GM04504 (cell line): ENCODE measurements around the gene LRRIQ4.
A peak's percentile ranks its signal among the peaks of the same experiment; 100 is the strongest.

Source experiments
- DNase-seq: peaks from one replicate; pipeline ENCODE4 v3.0.0-alpha.2; 2012; ENCODE audit warnings: low read depth

LRRIQ4 gene

DNA sequence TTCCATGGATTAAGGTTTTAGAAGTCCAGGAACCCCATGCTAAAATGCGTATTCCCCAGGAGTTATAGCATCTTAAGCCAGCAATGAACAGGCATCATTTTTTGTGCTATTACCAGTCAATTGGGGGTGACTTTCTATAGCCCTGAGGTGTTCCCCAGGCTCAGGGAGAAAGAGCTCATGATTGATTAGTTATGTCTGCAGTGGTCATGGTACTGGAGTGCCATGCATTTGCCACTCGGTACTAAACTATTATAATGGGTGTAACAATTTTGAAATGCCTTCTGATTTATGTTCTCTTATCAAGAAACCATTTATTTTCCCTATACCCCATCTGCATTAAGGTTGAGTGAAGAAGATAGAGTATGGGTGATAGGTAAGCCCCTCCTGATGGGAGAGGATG lies 45.1 kb downstream of the LRRIQ4 start:
- no peak for DNase-seq

DNA sequence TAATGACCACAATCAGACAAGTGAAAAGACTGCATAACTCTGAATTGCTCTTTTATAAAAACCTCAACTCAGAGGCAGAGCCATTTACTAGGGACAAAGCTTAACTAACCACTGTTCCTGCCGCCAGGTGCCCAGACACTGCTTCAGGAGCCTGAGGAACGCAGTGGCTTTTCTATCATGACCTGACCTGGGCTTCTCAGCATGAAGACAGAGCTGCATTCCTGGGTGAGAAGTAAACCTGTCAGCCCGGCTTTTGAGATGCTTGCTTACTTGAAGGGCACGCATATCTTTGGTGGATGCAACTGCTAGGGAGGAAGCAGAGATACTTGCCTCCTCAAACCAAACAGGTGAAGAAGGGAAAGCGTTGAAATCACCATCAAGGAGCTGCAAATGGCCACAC lies 49.2 kb downstream of the LRRIQ4 start:
- DNase-seq, result no peak

DNA sequence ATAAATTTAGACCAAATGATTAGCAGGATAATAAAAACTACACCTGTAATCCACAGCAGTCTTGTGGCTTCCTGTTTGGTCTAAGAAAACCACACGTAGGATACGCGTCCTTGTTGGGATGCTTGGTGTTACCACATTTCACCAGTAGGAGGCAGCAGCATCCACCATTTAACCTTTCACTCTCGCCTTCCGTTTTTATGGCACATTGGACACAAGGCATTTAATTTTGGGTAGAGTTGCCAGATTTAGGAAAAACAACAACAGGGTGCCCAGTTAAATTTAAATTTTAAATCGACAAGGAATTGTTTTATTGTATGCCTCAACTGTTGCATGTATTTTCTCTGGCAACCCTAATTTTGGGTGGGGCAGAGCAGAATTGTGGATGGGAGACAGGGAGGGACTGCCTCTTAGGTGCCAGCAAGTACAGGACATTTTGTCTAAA lies 50.8 kb downstream of the LRRIQ4 start:
- peak; percentile 39 for DNase-seq

DNA sequence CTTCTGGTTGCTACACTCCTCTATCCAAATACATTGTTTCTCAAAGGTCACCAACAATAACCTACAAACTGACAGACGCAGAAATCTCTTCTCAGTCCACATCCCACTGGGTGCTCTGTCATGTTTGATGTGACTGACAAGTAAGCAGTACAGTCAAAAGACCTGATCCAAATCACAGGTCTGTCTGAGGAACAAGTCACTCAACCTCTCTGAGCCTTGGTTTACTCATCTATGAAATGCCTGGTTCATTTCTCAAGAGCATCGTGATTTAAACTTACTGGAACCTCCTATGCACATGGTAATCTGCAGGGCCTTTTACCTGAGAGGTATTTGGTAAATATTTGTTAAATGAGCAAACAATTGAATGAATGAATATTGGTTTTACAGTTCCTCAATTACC lies 51.6 kb downstream of the LRRIQ4 start:
- DNase-seq, result no peak

DNA sequence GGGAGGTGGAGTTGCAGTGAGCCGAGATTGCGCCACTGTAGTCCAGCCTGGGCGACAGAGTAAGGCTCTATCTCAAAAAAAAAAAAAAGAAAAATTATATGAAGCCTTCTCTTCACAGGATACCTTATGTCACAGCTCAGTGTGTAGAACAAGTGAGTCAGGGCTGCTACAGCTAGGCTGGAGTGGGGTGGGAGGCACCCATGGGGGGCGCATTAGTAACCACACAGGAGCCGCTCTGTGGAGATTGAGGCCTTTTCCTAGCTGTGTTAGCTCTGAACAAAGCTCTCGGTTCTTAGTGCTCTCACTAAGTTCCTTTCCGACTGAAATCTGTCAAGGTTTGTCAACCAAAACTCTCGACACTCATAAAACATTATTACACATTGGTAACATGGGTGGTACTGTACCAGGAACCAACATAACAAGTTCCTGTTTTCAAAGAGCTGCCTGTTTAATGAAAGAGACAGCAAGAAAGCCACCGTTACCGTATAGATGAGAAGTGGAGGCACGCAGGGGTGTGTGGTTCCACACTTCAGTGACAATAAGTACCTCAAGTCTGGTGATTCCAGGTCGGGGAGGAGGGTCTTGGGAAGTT lies 52.6 kb downstream of the LRRIQ4 start:
- no peak for DNase-seq

DNA sequence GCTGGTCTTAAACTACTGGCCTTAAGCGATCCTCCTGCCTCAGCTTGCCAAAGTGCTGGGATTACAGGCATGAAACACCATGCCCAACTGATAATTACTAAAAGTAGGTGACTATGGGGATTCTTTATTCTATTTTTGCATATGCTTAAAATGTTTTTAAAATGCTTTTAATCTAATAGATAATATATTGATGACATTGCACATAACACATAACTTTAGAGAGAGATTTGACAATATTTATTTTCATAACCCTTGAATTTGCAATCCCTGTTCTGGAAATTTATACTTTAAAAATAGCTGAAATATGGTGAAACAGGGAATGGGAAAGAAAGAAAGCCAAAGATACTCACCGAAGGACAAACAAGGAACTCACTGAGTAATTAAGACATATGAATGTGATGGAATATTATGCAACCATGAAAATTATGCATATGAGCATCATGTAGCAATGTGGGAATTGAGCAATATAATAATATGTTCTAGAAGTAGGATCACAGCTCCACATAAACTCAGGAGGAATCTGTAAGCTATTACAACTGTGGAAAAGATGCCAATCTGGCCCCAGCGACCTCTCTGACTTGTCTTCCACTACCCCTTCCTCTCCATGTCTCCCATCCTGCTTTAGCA lies 55.0 kb downstream of the LRRIQ4 start:
- no peak for DNase-seq

DNA sequence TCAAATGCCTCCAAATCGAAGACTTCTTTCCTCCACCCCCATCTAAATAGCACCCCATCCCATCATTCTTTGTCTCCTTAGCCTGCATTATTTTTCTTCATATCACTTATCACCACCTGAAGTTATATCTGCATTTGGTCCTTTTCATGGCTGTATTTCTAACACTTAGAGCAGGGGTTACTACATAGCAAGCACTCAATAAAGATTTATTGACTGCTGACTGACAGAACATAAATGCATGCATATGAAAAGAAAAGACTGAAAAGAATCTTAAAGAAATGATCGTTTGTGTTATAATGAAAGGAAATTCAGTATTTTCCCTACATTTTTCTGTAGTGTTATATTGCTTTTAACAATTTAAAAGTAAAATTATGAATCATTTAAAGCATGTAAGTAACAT lies 55.7 kb downstream of the LRRIQ4 start:
- no peak for DNase-seq

DNA sequence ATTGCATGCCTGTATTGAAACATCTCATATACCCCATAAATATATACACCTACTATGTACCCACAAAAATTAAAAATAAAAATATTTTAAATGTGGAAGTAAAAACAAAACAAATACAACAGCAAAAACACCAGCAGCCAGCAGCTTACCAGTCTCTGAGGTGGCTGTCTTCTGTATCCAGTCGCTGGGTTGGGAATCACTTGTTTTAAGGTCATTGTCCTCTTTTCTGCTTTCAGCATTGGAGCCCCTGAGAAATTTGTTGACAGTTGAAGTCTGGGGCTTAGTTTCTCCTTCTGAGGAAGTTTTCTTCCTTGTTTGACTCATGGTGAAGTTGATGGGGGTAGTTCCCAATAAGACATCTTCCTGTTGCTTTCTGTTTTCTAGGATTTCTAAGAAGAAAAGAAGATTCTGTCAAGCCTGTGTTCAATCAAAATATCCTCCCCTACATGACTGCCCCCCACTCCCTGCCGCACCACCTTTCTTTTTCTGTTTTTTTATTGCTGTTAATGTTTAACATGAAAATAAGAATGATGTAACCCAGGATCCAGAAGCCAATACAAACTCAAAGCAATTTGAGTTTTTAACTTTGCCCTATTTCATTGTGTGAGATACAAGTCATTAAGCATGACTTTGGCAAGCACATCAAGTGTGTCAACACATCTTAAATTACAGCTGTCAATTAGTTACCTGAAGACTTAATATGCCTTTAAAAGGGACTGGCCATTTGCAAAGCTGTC lies 57.0 kb downstream of the LRRIQ4 start, which contains the start of gene LRRC31:
Gene LRRC31 (minus strand): TSS at position 452 of the 737 bp plus-strand sequence. CDS start 128 bp downstream, at position 324.
- DNase-seq, result no peak

DNA sequence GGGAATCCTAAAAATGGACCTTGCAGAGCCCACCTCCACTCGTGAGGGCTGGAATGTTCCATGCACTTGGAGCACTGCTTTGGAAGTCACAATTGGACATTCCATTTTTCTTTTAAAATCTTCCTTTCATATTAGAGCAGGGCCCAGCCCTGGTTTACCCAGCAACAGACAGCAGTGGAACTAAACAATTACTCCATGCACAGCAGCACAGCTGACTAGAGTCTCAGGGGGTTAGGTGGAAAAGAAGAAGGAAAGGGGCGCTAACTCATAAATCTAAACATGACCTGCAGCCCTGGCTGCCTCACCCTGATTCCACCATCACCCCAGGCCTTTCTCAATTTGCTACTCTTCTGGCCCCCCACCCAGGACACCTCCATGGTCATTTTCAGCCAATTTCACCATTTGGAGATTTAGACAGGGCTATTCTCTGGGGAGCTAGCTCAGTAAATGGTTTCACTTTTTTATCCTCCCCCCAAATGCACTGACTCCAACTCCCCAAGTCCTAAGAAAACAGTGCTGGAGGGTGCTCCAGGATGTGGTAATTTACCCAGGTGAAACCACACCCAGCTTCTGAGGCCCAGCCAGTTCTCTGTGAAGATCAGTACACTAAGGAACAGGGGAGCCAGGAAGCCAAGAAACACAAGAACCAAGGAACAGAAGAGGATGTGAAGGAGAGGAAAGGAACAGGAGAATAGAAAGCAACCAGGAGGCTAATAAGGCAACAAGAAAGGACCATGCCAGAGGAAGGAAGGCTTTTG lies 58.6 kb downstream of the LRRIQ4 start:
- no peak for DNase-seq

DNA sequence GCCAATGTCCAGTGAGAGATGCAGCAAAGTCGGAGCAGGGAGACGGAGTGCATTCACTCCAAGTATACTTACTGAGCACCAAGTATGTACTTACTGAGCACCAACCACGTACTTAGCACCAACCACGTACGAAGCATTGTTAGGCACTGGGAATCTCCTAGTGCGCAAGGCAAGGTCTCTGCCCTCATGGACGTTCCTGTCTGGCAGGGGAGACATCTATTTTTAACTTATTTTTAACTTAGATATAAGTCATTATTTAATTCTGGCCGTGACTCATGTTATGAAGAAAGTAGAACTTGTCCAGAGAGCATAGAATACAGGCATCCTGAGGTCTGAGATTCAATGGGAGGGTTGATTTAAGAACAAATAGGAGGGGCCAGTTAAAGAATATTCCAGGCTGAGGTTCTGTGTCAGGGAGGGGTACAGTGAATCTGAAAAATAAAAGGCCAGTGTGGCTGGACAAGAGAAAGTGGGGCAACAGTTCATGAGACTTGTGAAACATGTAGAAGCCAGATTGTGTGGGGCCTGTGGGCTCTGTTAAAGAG lies 66.4 kb downstream of the LRRIQ4 start:
- DNase-seq, result no peak

DNA sequence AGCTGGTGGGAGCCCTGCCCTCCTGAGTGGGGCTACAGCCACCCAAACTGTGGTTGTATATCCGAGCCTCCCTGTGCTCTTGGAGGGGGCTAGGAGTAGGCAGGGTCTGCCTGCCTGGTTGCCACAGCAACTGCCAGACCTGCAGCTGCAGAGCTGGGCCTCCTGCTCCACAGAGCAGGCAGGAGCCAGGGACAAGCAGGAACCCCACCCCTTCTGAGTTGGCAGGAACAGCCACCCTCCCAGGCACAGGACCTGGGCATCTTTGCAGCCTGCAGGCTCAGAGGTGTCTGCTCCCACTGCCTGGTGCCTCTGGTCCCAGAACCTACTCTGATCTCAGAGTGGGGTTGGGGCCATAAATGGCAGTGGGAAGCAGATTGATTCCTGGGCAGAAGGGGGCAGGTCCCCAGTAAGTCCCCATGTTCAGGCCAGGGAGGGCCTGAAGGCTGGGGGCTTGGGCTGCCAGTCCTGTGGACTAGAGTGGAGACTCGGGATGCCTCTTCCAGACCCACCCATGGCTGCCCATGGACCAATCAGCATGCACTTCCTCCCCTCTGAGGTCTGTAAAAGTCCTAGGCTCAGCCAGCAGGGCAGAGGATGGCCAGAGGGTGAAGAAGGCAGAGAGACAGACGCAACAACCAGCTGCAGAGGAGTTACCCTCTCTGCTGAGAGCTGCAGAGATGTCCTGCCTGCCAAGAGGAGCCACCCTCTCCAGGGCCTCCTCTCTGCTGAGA lies 67.3 kb downstream of the LRRIQ4 start:
- DNase-seq, result no peak

DNA sequence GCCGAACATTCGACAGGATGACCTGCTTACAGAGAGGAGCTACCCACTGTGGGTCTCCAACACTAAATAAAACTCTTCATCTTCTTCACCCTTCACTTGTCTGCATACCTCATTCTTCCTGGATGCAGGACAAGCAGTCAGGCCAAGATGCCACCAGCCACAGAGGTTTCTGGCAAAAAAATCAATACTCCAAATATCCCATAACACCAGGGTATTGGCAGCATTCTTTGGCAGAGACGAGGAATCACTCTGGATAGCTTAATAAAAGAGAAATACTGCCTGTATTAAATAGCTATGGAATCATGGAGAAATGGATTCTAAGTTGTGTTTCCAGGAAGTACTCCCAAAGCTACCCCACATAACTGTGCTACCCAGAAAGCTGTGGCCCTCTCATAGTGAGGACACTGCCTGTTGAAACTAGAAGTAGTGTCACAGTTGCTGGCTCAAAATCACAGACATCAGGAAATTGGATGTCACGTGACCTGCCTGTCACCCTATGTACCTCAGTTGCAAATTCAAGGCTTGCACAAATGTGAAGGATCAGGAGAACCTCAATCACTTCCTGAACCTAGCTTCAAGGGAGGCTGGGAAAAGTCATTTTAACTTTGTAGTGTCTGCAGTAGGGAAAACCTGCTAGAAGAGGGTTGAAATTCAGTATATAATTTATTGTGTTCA lies 68.0 kb downstream of the LRRIQ4 start:
- no peak for DNase-seq

DNA sequence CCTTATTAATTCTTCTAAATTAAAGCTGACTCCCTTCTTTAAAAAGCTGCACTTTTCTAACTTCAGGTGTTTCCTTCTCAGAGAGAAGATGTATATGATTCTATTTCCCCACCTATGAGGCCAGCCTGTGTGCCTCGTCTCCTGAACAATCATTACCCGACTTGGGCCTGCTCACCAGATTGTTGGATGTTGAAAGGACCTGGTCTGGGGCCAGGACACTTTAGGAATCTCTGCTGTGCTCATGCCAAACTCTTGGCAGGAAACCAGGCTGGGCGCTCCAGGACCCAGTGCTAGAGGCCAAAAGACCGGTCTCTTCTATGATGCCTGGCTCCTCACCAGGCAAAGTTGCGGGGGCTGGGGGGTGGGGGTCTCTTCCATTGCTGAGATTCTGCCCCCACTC lies 74.0 kb downstream of the LRRIQ4 start:
- peak; percentile 49 for DNase-seq
